ENCODE measurements around the gene REV1. TPM values are rescaled to one million over a fixed set of nuclear protein-coding genes. Genes with fewer than 3 reads are reported as not detected.

REV1 gene
- total and polyA plus RNA-seq, 2 donors (not counting 3 experiments of a cell fraction or from before 2014, with no cell fraction given), result 16.6 to 50.3 TPM

GRCh38 chr2:99458529-99458928 is 31.3 kb downstream of the REV1 start:
- H3K27me3 ChIP-seq (ENCODE audit: control insufficient read depth in 2 of 2, insufficient read depth in 2 of 2, low read length in 2 of 2), result no peaks in the 10 kb centered on the region
- BruUV-seq (replicated peaks), result no TSS peak
- FAIRE-seq, result no peak

More at GRCh38 chr2:99458529-99458928, 31.3 kb downstream of the REV1 start:
- H3K4me1 ChIP-seq (ENCODE audit: control insufficient read depth, extremely low read depth, insufficient read depth, low read length), result no peaks in the 10 kb centered on the region
- peaks cover 41% of the 10 kb centered on the region for H3K79me2 ChIP-seq (ENCODE audit: control insufficient read depth, insufficient read depth, low read length)
- H3K9ac ChIP-seq (replicated peaks; ENCODE audit: extremely low read depth, insufficient read depth, low read length), result no peak overlapping the region
- no peaks in the 10 kb centered on the region for H3K9me3 ChIP-seq (replicated peaks; ENCODE audit: control insufficient read depth, insufficient read depth, low read length)
- ChIA-PET CTCF (no interaction called here), POLR2A (no interaction called here)
- H3K27ac ChIP-seq (ENCODE audit: insufficient read depth, low read depth, low read length), result no peak overlapping the region
- intact Hi-C loops (cut with micrococcal nuclease), result no loop called here
- no peak for DNase-seq (ENCODE audit: low read depth, low spot score)
- no peaks in the 10 kb centered on the region for H3K9me1 ChIP-seq (replicated peaks; ENCODE audit: control insufficient read depth, extremely low read depth, insufficient read depth, low read length)
- H2AFZ ChIP-seq (ENCODE audit: low read depth, low read length), result no peak overlapping the region
- no peak overlapping the region for H3K4me2 ChIP-seq (ENCODE audit: insufficient read depth, low read length)
- H3K4me3 ChIP-seq (replicated peaks in 1 of 3; ENCODE audit: insufficient read depth in 1 of 3, low read depth in 1 of 3, low read length in 3 of 3), result no peak overlapping the region
- H4K20me1 ChIP-seq (replicated peaks; ENCODE audit: control insufficient read depth, extremely low read depth, insufficient read depth, low read length), result no peaks in the 10 kb centered on the region
- TF ChIP-seq, protein P1, sequence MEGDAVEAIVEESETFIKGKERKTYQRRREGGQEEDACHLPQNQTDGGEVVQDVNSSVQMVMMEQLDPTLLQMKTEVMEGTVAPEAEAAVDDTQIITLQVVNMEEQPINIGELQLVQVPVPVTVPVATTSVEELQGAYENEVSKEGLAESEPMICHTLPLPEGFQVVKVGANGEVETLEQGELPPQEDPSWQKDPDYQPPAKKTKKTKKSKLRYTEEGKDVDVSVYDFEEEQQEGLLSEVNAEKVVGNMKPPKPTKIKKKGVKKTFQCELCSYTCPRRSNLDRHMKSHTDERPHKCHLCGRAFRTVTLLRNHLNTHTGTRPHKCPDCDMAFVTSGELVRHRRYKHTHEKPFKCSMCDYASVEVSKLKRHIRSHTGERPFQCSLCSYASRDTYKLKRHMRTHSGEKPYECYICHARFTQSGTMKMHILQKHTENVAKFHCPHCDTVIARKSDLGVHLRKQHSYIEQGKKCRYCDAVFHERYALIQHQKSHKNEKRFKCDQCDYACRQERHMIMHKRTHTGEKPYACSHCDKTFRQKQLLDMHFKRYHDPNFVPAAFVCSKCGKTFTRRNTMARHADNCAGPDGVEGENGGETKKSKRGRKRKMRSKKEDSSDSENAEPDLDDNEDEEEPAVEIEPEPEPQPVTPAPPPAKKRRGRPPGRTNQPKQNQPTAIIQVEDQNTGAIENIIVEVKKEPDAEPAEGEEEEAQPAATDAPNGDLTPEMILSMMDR (IDR thresholded peaks at IDR 0.05; ENCODE audit: extremely low read depth in 1 of 2, insufficient read depth in 1 of 2, low read depth in 1 of 2, low read length in 2 of 2), result no peak
- TF ChIP-seq, protein P2, sequence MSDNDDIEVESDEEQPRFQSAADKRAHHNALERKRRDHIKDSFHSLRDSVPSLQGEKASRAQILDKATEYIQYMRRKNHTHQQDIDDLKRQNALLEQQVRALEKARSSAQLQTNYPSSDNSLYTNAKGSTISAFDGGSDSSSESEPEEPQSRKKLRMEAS (IDR thresholded peaks at IDR 0.05; ENCODE audit: insufficient read depth, insufficient read length), result no peak
- TF ChIP-seq MYC (IDR thresholded peaks at IDR 0.05; ENCODE audit: low read depth, low read length), result no peak
- TF ChIP-seq EZH2 (IDR thresholded peaks at IDR 0.05; ENCODE audit: borderline replicate concordance, low read depth, low read length, severe bottlenecking), result no peak
- TF ChIP-seq FOS (IDR thresholded peaks at IDR 0.05; ENCODE audit: borderline replicate concordance, insufficient read depth, low read length), result no peak
- TF ChIP-seq POLR2A (IDR thresholded peaks at IDR 0.05; ENCODE audit: low read depth, low read length), result no peak
- no peak for TF ChIP-seq POLR2AphosphoS5 (IDR thresholded peaks at IDR 0.05; ENCODE audit: insufficient read depth, low read depth, low read length)
- dilution Hi-C loops (cut with MboI; ENCODE audit: extremely low pct_ligation_motif_present, low sequenced_read_pairs), result no loop called here
- H3K36me3 ChIP-seq (ENCODE audit: control insufficient read depth in 2 of 2, extremely low read depth in 1 of 2, insufficient read depth in 2 of 2, low read length in 2 of 2), result peaks cover 0 to 4% of the 10 kb centered on the region in 2 experiments
